ENCODE results near the gene LRRC10B. TPM values are rescaled to one million over a fixed set of nuclear protein-coding genes. Genes with fewer than 3 reads are reported as not detected.

The LRRC10B gene
- total and polyA plus RNA-seq, 12 donors, result 0.33 to 2.6 (median 0.70) TPM; not detected in 1

DNA sequence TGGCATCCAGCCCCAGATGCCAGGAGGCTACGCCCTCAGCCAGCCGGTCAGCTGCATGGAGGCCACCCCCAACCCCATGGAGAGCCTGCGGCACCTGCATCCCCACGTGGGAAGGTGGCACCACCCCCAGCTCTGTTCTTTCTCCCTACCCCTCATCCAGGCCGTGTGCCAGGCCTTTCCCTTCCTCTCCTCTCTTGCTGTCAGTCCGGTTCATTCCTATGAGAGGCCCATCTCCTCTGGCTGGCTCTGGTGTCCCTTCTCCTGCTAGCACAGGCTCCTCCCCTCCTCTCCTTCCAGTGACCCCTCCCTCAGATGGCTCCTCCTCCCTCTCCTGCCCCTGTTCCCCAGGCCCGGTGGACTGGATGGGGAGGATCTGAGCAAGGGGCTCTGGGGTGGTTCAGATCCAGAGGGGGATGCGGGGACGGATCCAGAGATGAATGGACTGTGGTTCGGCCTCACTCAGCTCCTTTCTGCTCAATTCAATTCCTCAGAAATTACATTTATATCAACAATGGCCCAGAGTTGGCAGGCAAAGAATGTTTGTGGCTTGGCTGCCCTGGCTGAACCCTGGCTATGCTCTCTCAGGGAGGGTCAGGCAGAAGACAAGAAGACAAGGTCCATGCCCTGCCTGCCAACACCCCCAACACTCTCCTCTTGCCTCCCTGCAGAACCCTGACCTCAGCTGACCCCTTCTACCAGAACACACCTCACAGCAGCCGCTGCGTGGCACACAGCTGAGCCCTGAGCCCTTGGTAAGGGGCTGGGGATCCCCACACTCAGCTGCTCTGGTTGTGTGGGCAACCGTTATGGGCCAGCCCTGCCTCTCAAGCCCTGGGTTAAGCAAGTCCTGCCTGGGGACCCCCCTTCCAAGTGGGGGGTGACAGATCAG lies 18.5 kb upstream of the LRRC10B start:
- Histone ChIP-seq H3K9me3 (peaks cover 0 to 4% (median 0%) of the 10 kb centered on the region in 11 donors), H3K36me3 (no peaks in the 10 kb centered on the region), H3K27ac (peak overlapping the region in 9 of 10 donors; percentile 26 to 80 (median 61)), H3K27me3 (no peaks in the 10 kb centered on the region), H3K4me1 (peaks cover 12 to 42% (median 20%) of the 10 kb centered on the region in 9 donors), H3K4me3 (peak overlapping the region in 2 of 10 donors; percentile 6 to 22)
- DNase-seq, result peak in 1 of 2 donors; percentile 46
- intact Hi-C loops (cut with DNase I), result loop anchor here in 1 of 10 donors (10.0 kb wide), 1 partner anchor 85 kb away; no protein-coding TSS in a partner anchor
- TF ChIP-seq, protein P1, sequence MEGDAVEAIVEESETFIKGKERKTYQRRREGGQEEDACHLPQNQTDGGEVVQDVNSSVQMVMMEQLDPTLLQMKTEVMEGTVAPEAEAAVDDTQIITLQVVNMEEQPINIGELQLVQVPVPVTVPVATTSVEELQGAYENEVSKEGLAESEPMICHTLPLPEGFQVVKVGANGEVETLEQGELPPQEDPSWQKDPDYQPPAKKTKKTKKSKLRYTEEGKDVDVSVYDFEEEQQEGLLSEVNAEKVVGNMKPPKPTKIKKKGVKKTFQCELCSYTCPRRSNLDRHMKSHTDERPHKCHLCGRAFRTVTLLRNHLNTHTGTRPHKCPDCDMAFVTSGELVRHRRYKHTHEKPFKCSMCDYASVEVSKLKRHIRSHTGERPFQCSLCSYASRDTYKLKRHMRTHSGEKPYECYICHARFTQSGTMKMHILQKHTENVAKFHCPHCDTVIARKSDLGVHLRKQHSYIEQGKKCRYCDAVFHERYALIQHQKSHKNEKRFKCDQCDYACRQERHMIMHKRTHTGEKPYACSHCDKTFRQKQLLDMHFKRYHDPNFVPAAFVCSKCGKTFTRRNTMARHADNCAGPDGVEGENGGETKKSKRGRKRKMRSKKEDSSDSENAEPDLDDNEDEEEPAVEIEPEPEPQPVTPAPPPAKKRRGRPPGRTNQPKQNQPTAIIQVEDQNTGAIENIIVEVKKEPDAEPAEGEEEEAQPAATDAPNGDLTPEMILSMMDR (IDR thresholded peaks at IDR 0.05), result no peak
- 55 to 57% methylated on average over 13 of the region's 13 CpGs for WGBS, 2 donors
- ATAC-seq, result peak in 7 of 8 donors; percentile 21 to 74 (median 52)

GRCh38 chr11:61491736-61492395 lies 16.7 kb upstream of the LRRC10B start:
- 82 to 87% methylated on average over 12 of the region's 12 CpGs for WGBS, 2 donors
- no peak for ATAC-seq
- H3K36me3 ChIP-seq, result no peaks in the 10 kb centered on the region
- TF ChIP-seq, protein P1 (IDR thresholded peaks at IDR 0.05), result no peak
- no peaks in the 10 kb centered on the region for H3K27me3 ChIP-seq
- intact Hi-C loops (cut with DNase I), result no loop called here
- no peak for DNase-seq
- peaks cover 0 to 4% (median 0%) of the 10 kb centered on the region in 11 donors for H3K9me3 ChIP-seq
- no peak overlapping the region for H3K4me3 ChIP-seq
- peaks cover 12 to 55% (median 29%) of the 10 kb centered on the region in 9 donors for H3K4me1 ChIP-seq
- no peak overlapping the region for H3K27ac ChIP-seq

GRCh38 chr11:61494381-61494961 lies 14.1 kb upstream of the LRRC10B start:
- Histone ChIP-seq H3K9me3 (no peaks in the 10 kb centered on the region), H3K4me3 (no peak overlapping the region), H3K36me3 (no peaks in the 10 kb centered on the region), H3K4me1 (peaks cover 11 to 42% (median 25%) of the 10 kb centered on the region in 9 donors), H3K27me3 (no peaks in the 10 kb centered on the region), H3K27ac (peak overlapping the region in 8 of 10 donors; percentile 34 to 75 (median 65))
- WGBS, 2 donors, result 36 to 40% methylated on average over 9 of the region's 9 CpGs
- ATAC-seq (peak; percentile 48 to 75 (median 58)), DNase-seq (peak in 1 of 2 donors; percentile 69)
- intact Hi-C loops (cut with DNase I), result no loop called here
- TF ChIP-seq, protein P1 (IDR thresholded peaks at IDR 0.05), result no peak

All from heart right ventricle (tissue), 16 donors.